GM12865 (cell line): ENCODE data around the gene RNF135.

ENCODE experiments used
- DNase-seq: peaks from one replicate; pipeline ENCODE4 v3.0.0; 2010; ENCODE audit warnings: low read depth
- H3K4me3 ChIP-seq: 2 replicates; pipeline ENCODE4 v1.5.1; 2011; ENCODE audit warnings: mild to moderate bottlenecking, low read depth, low read length, control low read depth
- TF ChIP-seq, protein P1 (sequence below): IDR thresholded peaks from 2 replicates; pipeline ENCODE4 v1.5.1; 2011; ENCODE audit warnings: low read length, control low read depth, low read depth, inconsistent platforms; ENCODE audit not compliant: insufficient read depth; ENCODE audit errors: missing control alignments

RNF135 gene

GRCh38 chr17:30992551-30992950, 21.7 kb downstream of the RNF135 start:
- no peak overlapping the region for H3K4me3 ChIP-seq
- DNase-seq, result no peak
- TF ChIP-seq, protein P1, sequence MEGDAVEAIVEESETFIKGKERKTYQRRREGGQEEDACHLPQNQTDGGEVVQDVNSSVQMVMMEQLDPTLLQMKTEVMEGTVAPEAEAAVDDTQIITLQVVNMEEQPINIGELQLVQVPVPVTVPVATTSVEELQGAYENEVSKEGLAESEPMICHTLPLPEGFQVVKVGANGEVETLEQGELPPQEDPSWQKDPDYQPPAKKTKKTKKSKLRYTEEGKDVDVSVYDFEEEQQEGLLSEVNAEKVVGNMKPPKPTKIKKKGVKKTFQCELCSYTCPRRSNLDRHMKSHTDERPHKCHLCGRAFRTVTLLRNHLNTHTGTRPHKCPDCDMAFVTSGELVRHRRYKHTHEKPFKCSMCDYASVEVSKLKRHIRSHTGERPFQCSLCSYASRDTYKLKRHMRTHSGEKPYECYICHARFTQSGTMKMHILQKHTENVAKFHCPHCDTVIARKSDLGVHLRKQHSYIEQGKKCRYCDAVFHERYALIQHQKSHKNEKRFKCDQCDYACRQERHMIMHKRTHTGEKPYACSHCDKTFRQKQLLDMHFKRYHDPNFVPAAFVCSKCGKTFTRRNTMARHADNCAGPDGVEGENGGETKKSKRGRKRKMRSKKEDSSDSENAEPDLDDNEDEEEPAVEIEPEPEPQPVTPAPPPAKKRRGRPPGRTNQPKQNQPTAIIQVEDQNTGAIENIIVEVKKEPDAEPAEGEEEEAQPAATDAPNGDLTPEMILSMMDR, result no peak

GRCh38 chr17:30995347-30995746, 24.5 kb downstream of the RNF135 start:
- DNase-seq, result no peak
- TF ChIP-seq, protein P1, result no peak
- H3K4me3 ChIP-seq, result no peak overlapping the region

GRCh38 chr17:30996486-30996885, 25.6 kb downstream of the RNF135 start:
- TF ChIP-seq, protein P1, result no peak
- no peak for DNase-seq
- H3K4me3 ChIP-seq, result no peak overlapping the region

DNA sequence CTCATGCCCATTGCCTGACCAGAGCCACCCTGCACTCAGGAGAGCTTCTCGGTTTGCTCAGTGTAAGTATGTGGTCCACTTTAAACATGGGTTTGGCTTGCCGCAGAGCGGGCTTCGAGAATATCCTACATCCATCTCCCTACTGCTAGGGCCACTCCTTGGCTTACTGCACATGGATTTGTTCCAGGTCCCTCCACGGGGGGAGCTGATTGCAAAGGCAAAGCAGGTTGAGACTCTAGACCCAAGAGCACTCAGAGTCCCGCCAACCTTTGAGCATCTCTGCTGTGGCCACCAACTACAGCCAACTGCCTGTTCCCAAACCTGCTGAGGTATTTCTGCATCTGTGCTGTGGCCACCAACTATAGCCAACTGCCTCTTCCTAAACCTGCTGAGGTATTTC, 26.4 kb downstream of the RNF135 start:
- TF ChIP-seq, protein P1, result no peak
- H3K4me3 ChIP-seq, result no peak overlapping the region
- no peak for DNase-seq

DNA sequence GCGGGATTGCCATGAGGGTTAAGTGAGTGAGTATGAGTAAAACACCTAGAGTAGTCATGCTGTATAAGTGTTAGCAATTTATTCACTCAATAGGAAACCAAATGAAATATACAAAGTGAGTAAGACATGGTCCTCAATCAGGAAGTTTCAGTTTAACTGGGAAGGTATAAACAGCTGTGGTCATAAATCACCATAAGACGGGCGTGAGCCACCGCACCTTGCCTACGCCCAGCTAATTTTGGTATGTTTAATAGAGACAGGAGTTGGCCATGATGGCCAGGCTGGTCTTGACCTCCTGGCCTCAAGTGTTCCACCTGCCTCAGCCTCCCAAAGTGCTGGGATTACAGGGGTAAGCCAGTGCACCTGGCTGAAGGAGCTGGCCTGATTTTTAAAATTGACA, 27.0 kb downstream of the RNF135 start:
- no peak overlapping the region for H3K4me3 ChIP-seq
- TF ChIP-seq, protein P1, result no peak
- no peak for DNase-seq

- no peak for DNase-seq
- TF ChIP-seq, protein P1, result no peak
- H3K4me3 ChIP-seq, result no peak overlapping the region
These were observed 31.2 kb downstream of the RNF135 start for GRCh38 chr17:31002047-31002446.

- H3K4me3 ChIP-seq, result no peak overlapping the region
- no peak for DNase-seq
- TF ChIP-seq, protein P1, result no peak
These were observed 32.5 kb downstream of the RNF135 start for GRCh38 chr17:31003225-31003866.
